Measurements from ENCODE around the gene FAM78B. TPM values are rescaled to one million over a fixed set of nuclear protein-coding genes. Genes with fewer than 3 reads are reported as not detected.

Gene FAM78B
- total and polyA plus RNA-seq, 2 experiments from 2014 or later, result 0.16 to 0.43 TPM

DNA sequence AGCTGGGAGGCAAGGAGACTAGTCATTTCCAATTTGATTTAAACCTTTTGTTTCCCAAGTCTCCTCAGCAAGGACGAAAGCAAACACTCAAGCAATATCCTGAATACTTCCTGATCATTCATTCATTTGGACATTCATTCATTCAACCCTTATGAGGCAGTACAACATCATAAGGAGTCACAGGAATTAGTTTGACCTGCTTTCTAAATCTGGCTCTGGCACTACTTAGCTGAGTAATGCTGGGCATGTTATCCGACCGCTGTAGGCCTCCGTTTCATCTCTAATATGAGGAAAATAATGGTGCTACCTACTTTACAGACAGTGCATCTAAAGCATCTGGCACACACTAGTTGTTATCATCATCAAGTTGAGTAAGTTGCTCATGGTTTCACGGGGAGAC, 11.7 kb downstream of the FAM78B start:
- Histone ChIP-seq H3K9ac (no peak overlapping the region), H3K9me2 (ENCODE audit: insufficient read depth) (no peaks in the 10 kb centered on the region), H3K79me2 (ENCODE audit: insufficient read depth) (no peaks in the 10 kb centered on the region), H3K9me3 (ENCODE audit: low read depth) (no peaks in the 10 kb centered on the region), H3F3A (ENCODE audit: insufficient read depth) (no peaks in the 10 kb centered on the region), H3K27ac (no peak overlapping the region), H3K27me3 (replicated peaks; ENCODE audit: insufficient read depth) (no peaks in the 10 kb centered on the region), H3K4me2 (ENCODE audit: unreplicated experiment) (no peak overlapping the region), H2AFZ (no peak overlapping the region), H3K36me3 (ENCODE audit: low read depth) (no peaks in the 10 kb centered on the region), H3K4me1 (ENCODE audit: insufficient read depth) (no peaks in the 10 kb centered on the region), H3K4me3 (no peak overlapping the region), H4K20me1 (ENCODE audit: insufficient read depth) (no peaks in the 10 kb centered on the region)
- in situ Hi-C loops (cut with MboI), result loop anchor here (25.0 kb wide), 1 partner anchor 443 kb away; no protein-coding TSS in a partner anchor
- WGBS, 2 experiments (ENCODE audit: low coverage in 1 of 2, low lambda C conversion rate in 2 of 2, missing lambda C conversion rate in 2 of 2), result 13 to 22% methylated on average over 5 of the region's 5 CpGs
- no peak for DNase-seq
- TF ChIP-seq EZH2phosphoT487 (IDR thresholded peaks at IDR 0.05; ENCODE audit: insufficient read depth, low read depth), result no peak
- TF ChIP-seq EZH2 (IDR thresholded peaks at IDR 0.05; ENCODE audit: insufficient read depth, poor library complexity, severe bottlenecking), result no peak

DNA sequence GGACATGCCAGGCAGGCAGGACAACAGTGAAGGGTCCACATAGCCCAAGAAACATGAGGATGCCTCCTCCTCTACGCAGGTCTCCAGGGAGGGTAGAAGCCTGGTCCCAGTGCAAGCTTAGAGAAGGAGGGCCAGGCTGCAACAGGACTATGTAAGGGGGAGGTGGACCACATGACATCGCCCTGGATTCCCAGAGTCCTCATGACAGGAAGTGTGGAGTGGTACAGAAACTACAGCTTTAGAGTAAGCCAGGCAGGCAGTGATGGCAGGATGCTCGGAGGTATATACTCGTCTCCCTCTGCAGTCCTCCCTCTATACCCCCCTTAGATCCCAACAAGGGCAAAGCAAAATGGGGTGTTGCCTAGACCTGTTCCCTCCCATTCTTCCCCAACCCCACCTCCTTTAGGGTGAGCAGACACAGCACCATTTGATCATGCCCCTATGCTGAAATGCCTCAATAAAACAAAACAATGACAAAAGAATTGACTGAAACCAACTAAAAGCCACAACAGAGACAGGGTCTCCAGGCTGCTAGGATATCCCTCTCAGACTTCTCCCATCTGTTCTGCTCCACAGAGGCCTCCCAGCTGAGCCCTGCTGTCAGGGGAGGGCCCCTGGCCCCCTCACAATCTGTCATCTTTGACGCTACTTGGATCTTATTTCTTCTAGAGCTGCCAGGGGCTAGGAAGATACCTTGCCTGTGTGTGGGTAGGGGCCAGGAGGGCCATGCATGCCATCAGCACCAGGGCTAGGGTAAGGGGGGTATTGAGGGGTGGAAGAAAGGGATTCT, 13.1 kb downstream of the FAM78B start:
- in situ Hi-C loops (cut with MboI), result loop anchor here (25.0 kb wide), 1 partner anchor 441 kb away; no protein-coding TSS in a partner anchor
- TF ChIP-seq EZH2phosphoT487 (IDR thresholded peaks at IDR 0.05; ENCODE audit: insufficient read depth, low read depth), result no peak
- TF ChIP-seq EZH2 (IDR thresholded peaks at IDR 0.05; ENCODE audit: insufficient read depth, poor library complexity, severe bottlenecking), result no peak
- DNase-seq, result no peak

DNA sequence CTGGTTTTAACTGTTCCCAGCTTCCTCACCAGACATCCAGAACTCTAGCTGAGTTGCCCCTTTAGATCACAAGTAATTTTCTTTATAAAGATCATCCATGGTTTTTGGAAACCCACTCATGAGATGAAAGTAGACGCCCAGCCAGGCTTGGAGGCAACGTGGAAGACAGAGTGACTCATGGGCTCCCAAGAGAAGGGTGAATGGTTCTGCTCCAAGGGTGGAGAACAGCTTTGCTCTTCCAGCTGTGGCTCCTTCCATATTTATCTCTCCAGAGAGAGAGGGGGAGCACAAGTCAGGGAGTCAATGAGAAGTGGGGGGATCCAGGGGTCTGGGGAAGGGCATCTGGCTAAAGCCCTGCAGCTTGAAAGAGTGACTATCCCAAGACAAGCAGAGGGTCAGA, 13.8 kb downstream of the FAM78B start:
- no peaks in the 10 kb centered on the region for H3K4me1 ChIP-seq (ENCODE audit: insufficient read depth)
- H3K4me3 ChIP-seq, result no peak overlapping the region
- H3K27me3 ChIP-seq (replicated peaks; ENCODE audit: insufficient read depth), result no peaks in the 10 kb centered on the region
- in situ Hi-C loops (cut with MboI), result loop anchor here (25.0 kb wide), 1 partner anchor 441 kb away; no protein-coding TSS in a partner anchor
- no peaks in the 10 kb centered on the region for H4K20me1 ChIP-seq (ENCODE audit: insufficient read depth)
- H3K9me2 ChIP-seq (ENCODE audit: insufficient read depth), result no peaks in the 10 kb centered on the region
- H3F3A ChIP-seq (ENCODE audit: insufficient read depth), result no peaks in the 10 kb centered on the region
- no peaks in the 10 kb centered on the region for H3K36me3 ChIP-seq (ENCODE audit: low read depth)
- 0 to 1% methylated on average over 2 of the region's 2 CpGs for WGBS, 2 experiments (ENCODE audit: low coverage in 1 of 2, low lambda C conversion rate in 2 of 2, missing lambda C conversion rate in 2 of 2)
- DNase-seq, result no peak
- no peaks in the 10 kb centered on the region for H3K9me3 ChIP-seq (ENCODE audit: low read depth)
- H3K9ac ChIP-seq, result no peak overlapping the region
- no peak overlapping the region for H3K4me2 ChIP-seq (ENCODE audit: unreplicated experiment)
- no peak overlapping the region for H2AFZ ChIP-seq
- no peak for TF ChIP-seq EZH2phosphoT487 (IDR thresholded peaks at IDR 0.05; ENCODE audit: insufficient read depth, low read depth)
- no peak for TF ChIP-seq EZH2 (IDR thresholded peaks at IDR 0.05; ENCODE audit: insufficient read depth, poor library complexity, severe bottlenecking)
- H3K27ac ChIP-seq, result no peak overlapping the region
- no peaks in the 10 kb centered on the region for H3K79me2 ChIP-seq (ENCODE audit: insufficient read depth)

More for the DNA sequence above, 13.1 kb downstream of the FAM78B start:
- Histone ChIP-seq H3K4me2 (ENCODE audit: unreplicated experiment) (no peak overlapping the region), H2AFZ (no peak overlapping the region), H3K4me1 (ENCODE audit: insufficient read depth) (no peaks in the 10 kb centered on the region), H3K9me2 (ENCODE audit: insufficient read depth) (no peaks in the 10 kb centered on the region), H3K9me3 (ENCODE audit: low read depth) (no peaks in the 10 kb centered on the region), H3K9ac (no peak overlapping the region), H4K20me1 (ENCODE audit: insufficient read depth) (no peaks in the 10 kb centered on the region), H3K4me3 (no peak overlapping the region), H3K79me2 (ENCODE audit: insufficient read depth) (no peaks in the 10 kb centered on the region), H3K36me3 (ENCODE audit: low read depth) (no peaks in the 10 kb centered on the region), H3F3A (ENCODE audit: insufficient read depth) (no peaks in the 10 kb centered on the region), H3K27me3 (replicated peaks; ENCODE audit: insufficient read depth) (no peaks in the 10 kb centered on the region), H3K27ac (no peak overlapping the region)
- WGBS, 2 experiments (ENCODE audit: low coverage in 1 of 2, low lambda C conversion rate in 2 of 2, missing lambda C conversion rate in 2 of 2), result 23 to 39% methylated on average over 5 of the region's 5 CpGs

DNA sequence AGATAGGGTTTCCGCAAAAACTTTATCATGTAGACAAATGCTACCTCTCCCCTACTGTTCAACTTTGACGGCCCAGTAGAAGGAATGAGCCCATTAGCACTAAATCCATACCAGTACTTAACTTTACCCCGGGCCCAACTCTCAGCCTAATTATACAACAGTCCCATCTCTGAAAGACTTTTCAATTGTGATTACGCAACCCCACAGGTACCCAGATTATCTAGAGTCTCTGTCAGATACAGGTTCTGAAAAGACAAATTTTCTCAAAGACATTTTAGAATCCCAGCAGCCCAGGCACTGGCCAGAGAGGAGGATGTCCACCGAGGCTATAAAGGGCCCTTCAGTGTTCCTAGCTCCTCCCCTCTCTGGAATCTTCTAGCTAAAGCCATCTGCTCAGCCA, 15.0 kb downstream of the FAM78B start:
- Histone ChIP-seq H2AFZ (no peak overlapping the region), H3K36me3 (ENCODE audit: low read depth) (no peaks in the 10 kb centered on the region), H3K27ac (no peak overlapping the region), H4K20me1 (ENCODE audit: insufficient read depth) (no peaks in the 10 kb centered on the region), H3K4me1 (ENCODE audit: insufficient read depth) (no peaks in the 10 kb centered on the region), H3K79me2 (ENCODE audit: insufficient read depth) (no peaks in the 10 kb centered on the region), H3K9ac (no peak overlapping the region), H3K9me2 (ENCODE audit: insufficient read depth) (no peaks in the 10 kb centered on the region), H3K4me3 (no peak overlapping the region), H3K27me3 (replicated peaks; ENCODE audit: insufficient read depth) (no peaks in the 10 kb centered on the region), H3F3A (ENCODE audit: insufficient read depth) (no peaks in the 10 kb centered on the region), H3K4me2 (ENCODE audit: unreplicated experiment) (no peak overlapping the region), H3K9me3 (ENCODE audit: low read depth) (no peaks in the 10 kb centered on the region)
- 48 to 54% methylated on average over 5 of the region's 5 CpGs for WGBS, 2 experiments (ENCODE audit: low coverage in 1 of 2, low lambda C conversion rate in 2 of 2, missing lambda C conversion rate in 2 of 2)
- TF ChIP-seq EZH2 (IDR thresholded peaks at IDR 0.05; ENCODE audit: insufficient read depth, poor library complexity, severe bottlenecking), result no peak
- no peak for TF ChIP-seq EZH2phosphoT487 (IDR thresholded peaks at IDR 0.05; ENCODE audit: insufficient read depth, low read depth)
- no peak for DNase-seq
- in situ Hi-C loops (cut with MboI), result loop anchor here (25.0 kb wide), 1 partner anchor 440 kb away; no protein-coding TSS in a partner anchor
